A673 (cell line): ENCODE results near the gene ST8SIA3.

ENCODE experiments used
- CTCF ChIP-seq: fragments of 300-800, 200-600 bp; sonication (generic); conservative IDR thresholded peaks from 2 replicates; pipeline ENCODE4 v1.5.1; 2017; ENCODE audit warnings: low read depth, mild to moderate bottlenecking, antibody characterized with exemption, low read length, moderate library complexity, mixed read lengths
- EZH2 ChIP-seq: fragments of 200-600 bp; sonication (generic); IDR thresholded peaks from 2 replicates; pipeline ENCODE4 v1.6.1; 2017; ENCODE audit warnings: borderline replicate concordance, low read depth, mild to moderate bottlenecking, mixed read lengths, antibody characterized with exemption, low read length; ENCODE audit not compliant: poor library complexity, severe bottlenecking

- no peak for TF ChIP-seq CTCF
- TF ChIP-seq EZH2 = no peak
These were observed 392 bp downstream of the ST8SIA3 start for GRCh38 chr18:57352761-57353136.
